Nephron progenitor cell (in vitro differentiated cells): ENCODE measurements around the gene GINS2.

ENCODE experiments used
- DNase-seq: peaks from one replicate; pipeline ENCODE4 v3.0.0; 2021
- H3K27ac Mint-ChIP-seq: 2 replicates; pipeline ENCODE4 v1.8.0; 2021; ENCODE audit warnings: mild to moderate bottlenecking, moderate library complexity, mixed read lengths
- H3K27me3 Mint-ChIP-seq: 2 replicates; pipeline ENCODE4 v1.8.0; 2021; ENCODE audit warnings: mild to moderate bottlenecking, low read depth, mixed read lengths; ENCODE audit not compliant: poor library complexity
- H3K36me3 Mint-ChIP-seq: 2 replicates; pipeline ENCODE4 v1.8.0; 2021; ENCODE audit warnings: low read depth, mixed read lengths
- H3K4me1 Mint-ChIP-seq: 2 replicates; pipeline ENCODE4 v1.8.0; 2021; ENCODE audit warnings: mixed read lengths
- H3K4me3 Mint-ChIP-seq: 2 replicates; pipeline ENCODE4 v1.8.0; 2021; ENCODE audit warnings: mild to moderate bottlenecking, moderate library complexity, mixed read lengths
- H3K9me3 Mint-ChIP-seq: 2 replicates; pipeline ENCODE4 v1.8.0; 2021; ENCODE audit warnings: mild to moderate bottlenecking, moderate library complexity, mixed read lengths
- TF ChIP-seq, protein P1 (sequence below): fragments of 200-600 bp; sonication (generic); IDR thresholded peaks from 2 replicates; pipeline ENCODE4 v1.5.0; 2021; ENCODE audit warnings: antibody characterized with exemption

GINS2 gene

DNA sequence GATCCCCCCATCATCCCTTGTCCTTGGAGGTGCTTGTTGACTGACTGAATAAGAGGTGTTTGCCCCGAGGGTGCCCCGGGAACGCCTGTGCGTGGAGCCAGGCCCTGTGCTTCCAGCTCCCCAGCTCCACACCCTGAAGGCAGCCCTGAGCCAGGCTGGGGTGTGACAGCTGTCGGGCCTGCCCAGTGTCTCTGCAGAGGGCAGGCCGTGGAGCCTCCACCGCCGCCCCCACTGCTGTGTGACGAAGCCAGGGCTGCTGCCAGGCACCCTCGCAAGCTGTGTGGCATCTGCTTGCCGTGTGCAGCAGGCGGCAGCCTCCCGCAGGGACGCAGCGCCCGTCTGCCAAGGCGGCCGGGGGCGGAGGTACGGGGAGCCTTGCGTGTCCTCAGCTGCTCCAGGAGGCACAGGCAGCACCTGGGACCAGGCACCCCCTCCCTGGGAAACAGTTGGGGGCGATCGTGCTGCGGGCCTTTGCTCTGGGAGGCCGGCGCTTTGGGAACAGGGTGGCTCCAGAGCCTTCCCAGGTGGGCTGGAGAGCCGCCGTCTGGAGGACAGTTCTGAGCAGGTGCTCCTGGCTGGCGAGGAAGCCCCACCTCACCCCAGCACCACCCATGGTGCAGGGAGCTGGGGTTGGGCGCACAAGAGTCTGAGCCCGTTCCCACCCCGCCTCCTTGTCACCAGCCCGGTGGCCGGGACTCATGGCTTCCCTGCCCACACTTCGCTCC, 49.1 kb downstream of the GINS2 start:
- H3K27ac Mint-ChIP-seq: no peak overlapping the region
- TF ChIP-seq, protein P1, sequence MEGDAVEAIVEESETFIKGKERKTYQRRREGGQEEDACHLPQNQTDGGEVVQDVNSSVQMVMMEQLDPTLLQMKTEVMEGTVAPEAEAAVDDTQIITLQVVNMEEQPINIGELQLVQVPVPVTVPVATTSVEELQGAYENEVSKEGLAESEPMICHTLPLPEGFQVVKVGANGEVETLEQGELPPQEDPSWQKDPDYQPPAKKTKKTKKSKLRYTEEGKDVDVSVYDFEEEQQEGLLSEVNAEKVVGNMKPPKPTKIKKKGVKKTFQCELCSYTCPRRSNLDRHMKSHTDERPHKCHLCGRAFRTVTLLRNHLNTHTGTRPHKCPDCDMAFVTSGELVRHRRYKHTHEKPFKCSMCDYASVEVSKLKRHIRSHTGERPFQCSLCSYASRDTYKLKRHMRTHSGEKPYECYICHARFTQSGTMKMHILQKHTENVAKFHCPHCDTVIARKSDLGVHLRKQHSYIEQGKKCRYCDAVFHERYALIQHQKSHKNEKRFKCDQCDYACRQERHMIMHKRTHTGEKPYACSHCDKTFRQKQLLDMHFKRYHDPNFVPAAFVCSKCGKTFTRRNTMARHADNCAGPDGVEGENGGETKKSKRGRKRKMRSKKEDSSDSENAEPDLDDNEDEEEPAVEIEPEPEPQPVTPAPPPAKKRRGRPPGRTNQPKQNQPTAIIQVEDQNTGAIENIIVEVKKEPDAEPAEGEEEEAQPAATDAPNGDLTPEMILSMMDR: no peak
- no peak overlapping the region for H3K4me3 Mint-ChIP-seq
- no peaks in the 10 kb centered on the region for H3K27me3 Mint-ChIP-seq
- H3K36me3 Mint-ChIP-seq: no peaks in the 10 kb centered on the region
- DNase-seq: no peak
- H3K9me3 Mint-ChIP-seq: no peaks in the 10 kb centered on the region
- peaks cover 30% of the 10 kb centered on the region for H3K4me1 Mint-ChIP-seq

DNA sequence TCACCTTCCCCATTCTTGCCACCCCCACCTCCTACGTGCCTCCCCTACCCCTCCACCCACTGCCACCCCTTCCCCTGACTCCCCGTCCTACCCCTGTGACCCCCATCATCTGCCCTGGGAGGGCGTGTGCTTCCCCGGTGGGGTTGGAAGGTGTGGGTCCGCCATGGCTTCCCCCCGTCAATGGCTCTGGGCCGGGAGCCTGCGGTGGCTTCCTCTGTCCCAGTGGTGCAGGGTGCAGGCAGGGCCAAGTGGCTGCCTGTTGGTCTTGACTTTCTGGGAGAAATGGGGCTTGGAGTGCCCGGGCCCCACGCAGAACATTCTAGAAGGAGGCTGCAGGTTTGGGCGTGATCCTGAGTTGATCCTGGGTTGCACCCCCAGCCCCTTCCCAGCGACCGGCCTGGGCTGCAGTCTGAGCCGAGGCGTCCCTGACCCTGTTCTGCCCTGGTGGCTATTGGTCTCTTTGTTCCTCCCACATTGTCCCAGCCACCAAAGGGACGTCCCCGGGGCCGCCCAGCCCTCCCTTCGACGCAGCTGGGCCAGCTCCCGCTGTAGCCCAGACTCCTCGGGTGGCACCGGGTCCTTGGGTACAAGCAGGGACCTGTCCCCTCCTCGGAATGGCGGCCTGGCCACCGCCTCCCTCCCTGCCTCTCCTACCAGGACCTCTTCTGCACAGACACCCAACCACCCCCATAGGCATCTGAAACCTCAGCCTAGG, 49.9 kb downstream of the GINS2 start:
- Mint-ChIP-seq H3K27me3 (no peaks in the 10 kb centered on the region), H3K9me3 (no peaks in the 10 kb centered on the region), H3K4me3 (no peak overlapping the region), H3K36me3 (no peaks in the 10 kb centered on the region), H3K4me1 (peaks cover 27% of the 10 kb centered on the region), H3K27ac (no peak overlapping the region)
- DNase-seq: no peak
- TF ChIP-seq, protein P1: no peak

DNA sequence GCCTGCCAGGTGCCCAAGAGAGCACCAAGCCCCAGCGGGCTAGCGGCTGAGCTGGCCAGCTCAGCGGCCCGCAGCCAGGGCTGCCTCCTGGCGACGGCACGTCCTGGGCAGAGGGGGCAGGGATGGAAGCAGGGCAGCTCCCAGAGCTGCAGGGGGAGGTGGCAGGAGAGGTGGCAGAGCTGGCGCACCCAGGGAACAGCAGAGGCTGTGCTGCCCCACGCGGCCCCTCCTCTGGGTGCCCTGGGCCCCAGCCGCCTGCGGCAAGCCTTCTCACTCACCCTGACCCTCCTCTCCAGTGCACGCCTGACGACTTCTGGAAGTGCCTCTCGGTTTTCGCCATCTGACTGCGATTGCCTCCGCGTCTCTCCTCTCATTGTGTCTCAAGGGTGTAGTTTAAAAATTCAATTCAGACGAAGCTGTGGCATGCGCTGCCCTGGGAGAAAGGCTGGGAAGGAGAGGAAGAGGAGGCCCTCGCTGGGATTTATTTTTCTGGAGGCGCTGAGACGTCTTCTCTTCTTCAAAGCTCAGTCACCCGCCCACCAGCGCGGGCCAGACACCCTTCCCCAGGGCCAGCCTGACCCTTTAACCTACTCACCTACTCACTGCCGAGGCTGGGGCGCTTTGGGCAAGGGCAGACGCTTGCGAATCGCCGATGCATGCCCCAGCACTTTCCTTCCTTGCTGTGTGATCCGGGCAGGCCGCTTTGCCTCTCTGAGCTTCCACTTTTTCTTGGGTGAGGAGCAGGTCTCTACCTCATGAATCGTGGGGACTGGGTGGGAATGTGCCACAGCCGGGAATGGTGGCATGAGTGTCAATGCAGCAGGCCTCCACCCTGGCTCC, 50.7 kb downstream of the GINS2 start:
- no peaks in the 10 kb centered on the region for H3K27me3 Mint-ChIP-seq
- TF ChIP-seq, protein P1: no peak
- no peak for DNase-seq
- H3K27ac Mint-ChIP-seq: peak overlapping the region; percentile 29
- H3K36me3 Mint-ChIP-seq: no peaks in the 10 kb centered on the region
- H3K4me1 Mint-ChIP-seq: peaks cover 31% of the 10 kb centered on the region
- no peaks in the 10 kb centered on the region for H3K9me3 Mint-ChIP-seq
- H3K4me3 Mint-ChIP-seq: peak overlapping the region; percentile 59

DNA sequence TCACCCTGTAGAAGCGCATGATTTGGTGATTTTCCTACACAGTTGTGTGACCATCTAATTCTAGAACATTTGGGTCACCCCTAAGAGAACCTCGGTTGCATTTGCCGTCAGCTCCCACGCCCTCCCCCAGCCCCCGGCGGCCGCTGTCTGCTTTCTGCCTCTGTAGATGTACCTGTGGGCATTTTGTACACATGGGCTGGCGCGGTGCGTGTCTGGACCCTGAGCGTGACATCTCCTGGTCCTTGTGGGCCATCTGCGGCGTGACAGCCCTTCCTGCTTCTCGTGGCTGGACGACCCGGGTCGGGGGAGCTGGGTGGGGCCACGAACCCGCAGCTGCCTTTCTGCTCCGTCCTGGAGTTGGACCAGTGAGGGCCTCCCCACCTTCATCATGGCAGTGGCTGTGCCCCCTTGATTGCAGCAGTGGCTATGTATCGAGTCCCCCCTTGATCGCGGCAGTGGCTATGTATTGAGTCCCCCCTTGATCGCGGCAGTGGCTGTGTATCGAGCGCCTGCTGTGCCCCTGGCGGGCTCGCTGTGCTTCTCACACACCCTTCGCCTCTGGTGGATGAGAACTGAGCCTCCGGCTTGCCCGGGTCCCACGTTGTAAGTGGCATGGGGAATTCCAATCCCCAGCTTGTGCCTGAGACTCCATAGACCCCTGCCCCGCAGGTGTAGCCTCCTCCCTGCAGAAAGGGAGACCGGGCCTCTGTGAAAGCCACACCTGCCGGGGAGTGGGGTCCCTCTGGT, 51.5 kb downstream of the GINS2 start:
- H3K4me1 Mint-ChIP-seq: peaks cover 33% of the 10 kb centered on the region
- no peaks in the 10 kb centered on the region for H3K36me3 Mint-ChIP-seq
- no peak for DNase-seq
- no peaks in the 10 kb centered on the region for H3K9me3 Mint-ChIP-seq
- no peak overlapping the region for H3K27ac Mint-ChIP-seq
- no peak overlapping the region for H3K4me3 Mint-ChIP-seq
- TF ChIP-seq, protein P1: no peak
- no peaks in the 10 kb centered on the region for H3K27me3 Mint-ChIP-seq

DNA sequence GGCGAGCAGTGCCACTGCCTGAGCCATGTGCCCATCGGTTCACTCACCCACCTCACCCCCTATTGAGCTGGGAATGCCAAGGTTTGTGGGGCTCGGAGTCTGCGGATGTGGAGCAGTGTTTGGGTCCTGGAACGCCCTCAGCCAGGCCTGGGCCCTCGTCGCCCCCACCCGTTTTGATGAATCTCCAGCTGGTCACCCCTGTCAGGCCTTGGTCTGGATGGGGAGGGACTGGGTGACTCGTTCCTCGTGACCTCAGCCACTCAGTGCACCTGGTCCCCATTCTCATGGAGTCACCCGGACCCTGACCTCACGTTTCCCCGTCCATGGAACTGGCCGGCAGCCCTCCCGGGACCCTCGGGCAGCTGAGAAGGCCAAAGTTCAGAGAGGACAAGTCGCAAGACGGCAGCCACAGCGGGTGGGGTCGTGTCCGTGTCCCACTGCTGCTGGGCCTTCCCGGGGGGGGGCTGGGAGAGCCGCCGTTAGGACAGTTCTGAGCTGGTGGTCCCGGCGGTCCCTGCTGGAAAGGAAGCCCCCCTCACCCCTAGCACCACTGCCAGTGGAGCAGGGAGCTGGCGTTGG, 52.4 kb downstream of the GINS2 start:
- Mint-ChIP-seq H3K36me3 (no peaks in the 10 kb centered on the region), H3K4me3 (no peak overlapping the region), H3K27me3 (no peaks in the 10 kb centered on the region), H3K27ac (no peak overlapping the region), H3K9me3 (no peaks in the 10 kb centered on the region), H3K4me1 (peaks cover 35% of the 10 kb centered on the region)
- TF ChIP-seq, protein P1: no peak
- DNase-seq: no peak
